B cell (primary cell): Measurements from ENCODE around the gene USP6NL. TPM values are rescaled to one million over a fixed set of nuclear protein-coding genes. Genes with fewer than 3 reads are reported as not detected.

Source experiments
- ATAC-seq: fragments of 200-7000 bp; cut with Tn5 transposase; one replicate; pipeline ENCODE4 v1.10.0; 2021; ENCODE audit warnings: low read depth, mild to moderate bottlenecking, moderate number of reproducible peaks, moderate library complexity
- CTCF ChIA-PET: fragments of 350-600 bp; sonication (Branson Sonifier 250); formaldehyde crosslinking; loops from one replicate; lab custom pipeline; 2021; ENCODE audit warnings: antibody characterized with exemption, inconsistent platforms; lab: Charles Lee
- POLR2A ChIA-PET: fragments of 350-600 bp; sonication (Branson Sonifier 250); formaldehyde crosslinking; loops from one replicate; lab custom pipeline; 2021; ENCODE audit warnings: antibody characterized with exemption; lab: Charles Lee
- DNase-seq: peaks from one replicate; pipeline ENCODE4 v3.0.0; 2013
- H2AFZ ChIP-seq: 2 replicates; pipeline ENCODE4 v1.6.1; 2012; ENCODE audit warnings: mild to moderate bottlenecking, low read depth, low read length; ENCODE audit not compliant: insufficient read depth, poor library complexity, severe bottlenecking
- H3K27ac ChIP-seq, 2 donors: 1 replicate in 1 of 2; 2 replicates in 1 of 2; pipeline ENCODE4 v1.5.1; 2012 to 2013; ENCODE audit warnings: low read length in 2 of 2, mild to moderate bottlenecking in 2 of 2, moderate library complexity in 1 of 2
- H3K27me3 ChIP-seq, 4 experiments: fragments of 200-600 bp in 1 of 4; sonication (generic) in 1 of 4; replicated peaks in 1 of 4; 1 replicate in 2 of 4; 2 replicates in 2 of 4; pipeline versions ENCODE4 v1.6.1 to v1.7.0; 2013 to 2016; ENCODE audit warnings: low read length in 3 of 4, mild to moderate bottlenecking in 2 of 4, mixed read lengths in 1 of 4, moderate library complexity in 1 of 4; ENCODE audit not compliant: insufficient read depth in 4 of 4, control insufficient read depth in 3 of 4; ENCODE audit errors: control extremely low read depth in 1 of 4
- H3K36me3 ChIP-seq, 2 experiments: replicated peaks in 1 of 2; 1 replicate in 1 of 2; 2 replicates in 1 of 2; pipeline versions ENCODE4 v1.6.1 to v1.7.1; 2013; ENCODE audit warnings: low read length in 1 of 2; ENCODE audit not compliant: insufficient read depth in 2 of 2, control insufficient read depth in 1 of 2; ENCODE audit errors: control extremely low read depth in 1 of 2, extremely low read depth in 1 of 2
- H3K4me1 ChIP-seq, 2 donors: fragments of 200-600 bp in 1 of 2; sonication (generic) in 1 of 2; 1 replicate in 1 of 2; 2 replicates in 1 of 2; pipeline versions ENCODE4 v1.5.1 to v1.6.1; 2013 to 2017; ENCODE audit warnings: low read length in 2 of 2; ENCODE audit not compliant: control insufficient read depth in 2 of 2, insufficient read depth in 2 of 2
- H3K4me2 ChIP-seq: replicated peaks from 2 replicates; pipeline ENCODE3; 2012; ENCODE audit warnings: mild to moderate bottlenecking, low read depth, low read length; ENCODE audit not compliant: poor library complexity, severe bottlenecking
- H3K4me3 ChIP-seq, 5 experiments: fragments of 200-600 bp in 1 of 5; sonication (generic) in 1 of 5; 1 replicate in 3 of 5; 2 replicates in 2 of 5; pipeline versions ENCODE4 v1.5.1 to v1.7.0; 2011 to 2016; ENCODE audit warnings: low read length in 4 of 5, mild to moderate bottlenecking in 4 of 5, low read depth in 2 of 5, control low read depth in 1 of 5, moderate library complexity in 1 of 5; ENCODE audit not compliant: insufficient read depth in 1 of 5; ENCODE audit errors: control extremely low read depth in 1 of 5, extremely low read depth in 1 of 5
- H3K79me2 ChIP-seq: fragments of 200-600 bp; sonication (generic); one replicate; pipeline ENCODE4 v1.6.0; 2016; ENCODE audit warnings: low read length; ENCODE audit not compliant: control insufficient read depth, insufficient read depth
- H3K9ac ChIP-seq: fragments of 200-600 bp; sonication (generic); 2 replicates; pipeline ENCODE4 v1.6.1; 2017; ENCODE audit warnings: mild to moderate bottlenecking, low read length, moderate library complexity
- H3K9me3 ChIP-seq, 3 donors: one replicate each; pipeline versions ENCODE4 v1.6.1 to v1.7.1; 2013; ENCODE audit warnings: low read length in 2 of 3; ENCODE audit not compliant: control insufficient read depth in 2 of 3, insufficient read depth in 1 of 3; ENCODE audit errors: control extremely low read depth in 1 of 3
- H4K20me1 ChIP-seq: 2 replicates; pipeline ENCODE4 v1.6.0; 2012; ENCODE audit warnings: mild to moderate bottlenecking, low read length; ENCODE audit not compliant: insufficient read depth, control insufficient read depth, poor library complexity, severe bottlenecking
- H3K27ac Mint-ChIP-seq: one replicate; pipeline ENCODE4 v1.8.0; 2021; ENCODE audit warnings: mixed read lengths
- H3K27me3 Mint-ChIP-seq: one replicate; pipeline ENCODE4 v1.8.0; 2021; ENCODE audit warnings: mixed read lengths
- H3K4me1 Mint-ChIP-seq: one replicate; pipeline ENCODE4 v1.8.0; 2021; ENCODE audit warnings: mixed read lengths
- H3K4me3 Mint-ChIP-seq: one replicate; pipeline ENCODE4 v1.8.0; 2021; ENCODE audit warnings: mixed read lengths
- H3K9me3 Mint-ChIP-seq: one replicate; pipeline ENCODE4 v1.8.0; 2022; ENCODE audit warnings: mixed read lengths; ENCODE audit not compliant: insufficient read depth
- CTCF ChIP-seq: fragments of 200-600 bp; IDR thresholded peaks from one replicate; pipeline ENCODE4 v1.8.0; 2022; ENCODE audit warnings: antibody characterized with exemption, mild to moderate bottlenecking
- EZH2 ChIP-seq: IDR thresholded peaks from 2 replicates; pipeline ENCODE4 v1.6.1; 2012; ENCODE audit warnings: borderline replicate concordance, low read depth, mild to moderate bottlenecking, moderate library complexity, low read length; ENCODE audit not compliant: insufficient read depth, poor library complexity, severe bottlenecking
- WGBS: methylation state at CpG from one replicate; pipeline ENCODE4 v1.1.5; 2013; ENCODE audit warnings: missing lambda C conversion rate; ENCODE audit not compliant: insufficient coverage; 5-methylcytosine and 5-hydroxymethylcytosine counted together
- intact Hi-C: fragments of 100-400 bp; cut with micrococcal nuclease; formaldehyde crosslinking; loops from one replicate; pipeline ENCODE4 v1.10.0; 2022
- polyA plus RNA-seq: library from polyadenylated mRNA; depleted of rRNA; stranded (reverse); fragments of >200 nt; gene quantifications from 2 replicates; pipeline ENCODE4 v1.2.3, GENCODE V29; 2012
- total RNA-seq, 2 donors: library from RNA; stranded (reverse); fragments of 120-200 nt in 1 of 2; gene quantifications; 1 replicate in 1 of 2; 2 replicates in 1 of 2; pipeline versions ENCODE4 v1.2.3 to v1.2.4, GENCODE V29; 2013 to 2022

The USP6NL gene
- total and polyA plus RNA-seq, 2 donors (not counting 1 experiment from before 2014, with no cell fraction given): 27.0 to 61.5 TPM

- H3K9me3 Mint-ChIP-seq: no peaks in the 10 kb centered on the region
- no peak for TF ChIP-seq CTCF
- TF ChIP-seq EZH2: no peak
- H3K27ac ChIP-seq: peak overlapping the region in 1 of 2 donors; percentile 44
- peaks cover 8% of the 10 kb centered on the region for H4K20me1 ChIP-seq
- peaks cover 100% of the 10 kb centered on the region for H3K79me2 ChIP-seq
- no peak for ATAC-seq
- H3K36me3 ChIP-seq: peaks cover 7 to 26% of the 10 kb centered on the region in 2 experiments
- no peaks in the 10 kb centered on the region for H3K27me3 Mint-ChIP-seq
- H3K9ac ChIP-seq: no peak overlapping the region
- peaks cover 4 to 9% (median 5%) of the 10 kb centered on the region in 3 donors for H3K9me3 ChIP-seq
- POLR2A ChIA-PET: no interaction called here
- no peak overlapping the region for H2AFZ ChIP-seq
- no peaks in the 10 kb centered on the region for H3K27me3 ChIP-seq
- peaks cover 24 to 49% of the 10 kb centered on the region in 2 donors for H3K4me1 ChIP-seq
- no peak overlapping the region for H3K4me3 Mint-ChIP-seq
- peak overlapping the region; percentile 26 for H3K4me2 ChIP-seq
- DNase-seq: no peak
- no peak overlapping the region for H3K4me3 ChIP-seq
- H3K4me1 Mint-ChIP-seq: peaks cover 64% of the 10 kb centered on the region
- WGBS: no CpG with 5 or more reads among the region's 3 CpGs
- peak overlapping the region; percentile 27 for H3K27ac Mint-ChIP-seq
- intact Hi-C loops: loop anchor here (2.0 kb wide), 2 partner anchors 14 kb away; no protein-coding TSS in a partner anchor
- CTCF ChIA-PET: interaction anchor here (0.7 to 1.2 kb wide), 3 partner anchors 41 to 74 kb away, joined by 3 to 4 read pairs (median 3); no protein-coding TSS in a partner anchor
Measured at GRCh38 chr10:11588873-11589574, 22.4 kb downstream of the USP6NL start.

GRCh38 chr10:11587722-11588259, 23.7 kb downstream of the USP6NL start:
- Mint-ChIP-seq H3K27me3 (no peaks in the 10 kb centered on the region), H3K4me3 (no peak overlapping the region), H3K9me3 (no peaks in the 10 kb centered on the region), H3K4me1 (peaks cover 55% of the 10 kb centered on the region), H3K27ac (peak overlapping the region; percentile 16)
- no peak overlapping the region for H3K4me2 ChIP-seq
- peaks cover 4 to 9% (median 5%) of the 10 kb centered on the region in 3 donors for H3K9me3 ChIP-seq
- ChIA-PET POLR2A (no interaction called here), CTCF (interaction anchor here (0.7 kb wide), 1 partner anchor 53 kb away, joined by 3 read pairs; no protein-coding TSS in a partner anchor)
- DNase-seq (no peak), ATAC-seq (no peak)
- H3K4me3 ChIP-seq: no peak overlapping the region
- peaks cover 8% of the 10 kb centered on the region for H4K20me1 ChIP-seq
- no peak for TF ChIP-seq EZH2
- no peak for TF ChIP-seq CTCF
- H3K4me1 ChIP-seq: peaks cover 21 to 42% of the 10 kb centered on the region in 2 donors
- H2AFZ ChIP-seq: no peak overlapping the region
- peaks cover 4 to 18% of the 10 kb centered on the region in 2 experiments for H3K36me3 ChIP-seq
- WGBS: no CpG with 5 or more reads among the region's 4 CpGs
- H3K27ac ChIP-seq: peak overlapping the region in 1 of 2 donors; percentile 40
- H3K9ac ChIP-seq: no peak overlapping the region
- peaks cover 100% of the 10 kb centered on the region for H3K79me2 ChIP-seq
- H3K27me3 ChIP-seq: no peaks in the 10 kb centered on the region
- intact Hi-C loops: loop anchor here (2.0 kb wide), 2 partner anchors 13 to 15 kb away; no protein-coding TSS in a partner anchor
